ENCODE measurements around the gene DAND5.

DNA sequence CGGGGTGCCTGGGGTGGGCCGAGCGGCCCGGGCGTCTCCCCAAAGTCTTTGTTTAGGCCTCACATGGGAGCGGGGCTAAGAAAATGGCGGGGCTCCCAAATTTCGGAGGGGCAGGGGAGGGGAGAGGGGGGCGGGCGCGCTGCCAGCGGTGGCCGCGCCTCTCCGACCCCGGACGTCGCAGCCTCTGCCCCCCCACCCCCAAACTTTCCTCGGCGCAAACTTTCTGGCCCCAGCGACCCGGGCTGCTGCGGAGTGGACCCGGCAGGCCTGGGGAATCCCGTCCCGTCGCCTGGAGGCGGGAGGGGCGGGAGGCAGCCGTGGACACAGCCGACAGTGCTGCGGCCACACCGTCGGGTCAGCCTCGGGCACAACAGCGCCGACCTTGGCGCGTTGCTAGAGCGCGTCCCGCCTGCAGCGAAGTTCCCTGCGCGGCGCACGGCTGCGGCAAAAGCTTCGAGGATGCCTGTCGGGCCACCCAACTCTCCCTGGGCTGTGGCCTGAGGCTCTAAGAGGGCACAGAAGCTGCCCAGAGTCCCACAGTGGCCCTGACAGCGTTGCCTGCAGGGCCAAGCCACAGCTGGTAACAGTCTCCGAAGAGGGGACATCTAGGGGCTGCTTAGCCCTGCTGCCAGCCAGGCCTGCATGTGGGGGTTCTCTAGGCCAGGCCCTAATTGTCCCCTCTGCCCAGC, 27.2 kb downstream of the DAND5 start:
- TF ChIP-seq BCL6 (CRISPR knock-in tag; IDR thresholded peaks at IDR 0.05) (no peak), CEBPB (tag; IDR thresholded peaks at IDR 0.05) (no peak), POLR2AphosphoS5 (IDR thresholded peaks at IDR 0.05; ENCODE audit: control insufficient read depth, insufficient read depth, low read depth, low read length) (no peak), BMI1 (IDR thresholded peaks at IDR 0.05; ENCODE audit: low read length) (no peak), SRSF9 (IDR thresholded peaks at IDR 0.05; ENCODE audit: borderline replicate concordance, low read depth, low read length) (no peak), EP400 (IDR thresholded peaks at IDR 0.05) (no peak), CREB1 (IDR thresholded peaks at IDR 0.05) (no peak), CREB1 (CRISPR knock-in tag; IDR thresholded peaks at IDR 0.05) (no peak), MAZ (CRISPR knock-in tag; conservative IDR thresholded peaks at IDR 0.05 in 1 of 2, IDR thresholded peaks at IDR 0.05 in 1 of 2) (no peak; a peak in 1 of 4 replicates), MEF2D (tag; conservative IDR thresholded peaks at IDR 0.05; ENCODE audit: low read depth) (no peak)
- TF ChIP-seq, protein P1, sequence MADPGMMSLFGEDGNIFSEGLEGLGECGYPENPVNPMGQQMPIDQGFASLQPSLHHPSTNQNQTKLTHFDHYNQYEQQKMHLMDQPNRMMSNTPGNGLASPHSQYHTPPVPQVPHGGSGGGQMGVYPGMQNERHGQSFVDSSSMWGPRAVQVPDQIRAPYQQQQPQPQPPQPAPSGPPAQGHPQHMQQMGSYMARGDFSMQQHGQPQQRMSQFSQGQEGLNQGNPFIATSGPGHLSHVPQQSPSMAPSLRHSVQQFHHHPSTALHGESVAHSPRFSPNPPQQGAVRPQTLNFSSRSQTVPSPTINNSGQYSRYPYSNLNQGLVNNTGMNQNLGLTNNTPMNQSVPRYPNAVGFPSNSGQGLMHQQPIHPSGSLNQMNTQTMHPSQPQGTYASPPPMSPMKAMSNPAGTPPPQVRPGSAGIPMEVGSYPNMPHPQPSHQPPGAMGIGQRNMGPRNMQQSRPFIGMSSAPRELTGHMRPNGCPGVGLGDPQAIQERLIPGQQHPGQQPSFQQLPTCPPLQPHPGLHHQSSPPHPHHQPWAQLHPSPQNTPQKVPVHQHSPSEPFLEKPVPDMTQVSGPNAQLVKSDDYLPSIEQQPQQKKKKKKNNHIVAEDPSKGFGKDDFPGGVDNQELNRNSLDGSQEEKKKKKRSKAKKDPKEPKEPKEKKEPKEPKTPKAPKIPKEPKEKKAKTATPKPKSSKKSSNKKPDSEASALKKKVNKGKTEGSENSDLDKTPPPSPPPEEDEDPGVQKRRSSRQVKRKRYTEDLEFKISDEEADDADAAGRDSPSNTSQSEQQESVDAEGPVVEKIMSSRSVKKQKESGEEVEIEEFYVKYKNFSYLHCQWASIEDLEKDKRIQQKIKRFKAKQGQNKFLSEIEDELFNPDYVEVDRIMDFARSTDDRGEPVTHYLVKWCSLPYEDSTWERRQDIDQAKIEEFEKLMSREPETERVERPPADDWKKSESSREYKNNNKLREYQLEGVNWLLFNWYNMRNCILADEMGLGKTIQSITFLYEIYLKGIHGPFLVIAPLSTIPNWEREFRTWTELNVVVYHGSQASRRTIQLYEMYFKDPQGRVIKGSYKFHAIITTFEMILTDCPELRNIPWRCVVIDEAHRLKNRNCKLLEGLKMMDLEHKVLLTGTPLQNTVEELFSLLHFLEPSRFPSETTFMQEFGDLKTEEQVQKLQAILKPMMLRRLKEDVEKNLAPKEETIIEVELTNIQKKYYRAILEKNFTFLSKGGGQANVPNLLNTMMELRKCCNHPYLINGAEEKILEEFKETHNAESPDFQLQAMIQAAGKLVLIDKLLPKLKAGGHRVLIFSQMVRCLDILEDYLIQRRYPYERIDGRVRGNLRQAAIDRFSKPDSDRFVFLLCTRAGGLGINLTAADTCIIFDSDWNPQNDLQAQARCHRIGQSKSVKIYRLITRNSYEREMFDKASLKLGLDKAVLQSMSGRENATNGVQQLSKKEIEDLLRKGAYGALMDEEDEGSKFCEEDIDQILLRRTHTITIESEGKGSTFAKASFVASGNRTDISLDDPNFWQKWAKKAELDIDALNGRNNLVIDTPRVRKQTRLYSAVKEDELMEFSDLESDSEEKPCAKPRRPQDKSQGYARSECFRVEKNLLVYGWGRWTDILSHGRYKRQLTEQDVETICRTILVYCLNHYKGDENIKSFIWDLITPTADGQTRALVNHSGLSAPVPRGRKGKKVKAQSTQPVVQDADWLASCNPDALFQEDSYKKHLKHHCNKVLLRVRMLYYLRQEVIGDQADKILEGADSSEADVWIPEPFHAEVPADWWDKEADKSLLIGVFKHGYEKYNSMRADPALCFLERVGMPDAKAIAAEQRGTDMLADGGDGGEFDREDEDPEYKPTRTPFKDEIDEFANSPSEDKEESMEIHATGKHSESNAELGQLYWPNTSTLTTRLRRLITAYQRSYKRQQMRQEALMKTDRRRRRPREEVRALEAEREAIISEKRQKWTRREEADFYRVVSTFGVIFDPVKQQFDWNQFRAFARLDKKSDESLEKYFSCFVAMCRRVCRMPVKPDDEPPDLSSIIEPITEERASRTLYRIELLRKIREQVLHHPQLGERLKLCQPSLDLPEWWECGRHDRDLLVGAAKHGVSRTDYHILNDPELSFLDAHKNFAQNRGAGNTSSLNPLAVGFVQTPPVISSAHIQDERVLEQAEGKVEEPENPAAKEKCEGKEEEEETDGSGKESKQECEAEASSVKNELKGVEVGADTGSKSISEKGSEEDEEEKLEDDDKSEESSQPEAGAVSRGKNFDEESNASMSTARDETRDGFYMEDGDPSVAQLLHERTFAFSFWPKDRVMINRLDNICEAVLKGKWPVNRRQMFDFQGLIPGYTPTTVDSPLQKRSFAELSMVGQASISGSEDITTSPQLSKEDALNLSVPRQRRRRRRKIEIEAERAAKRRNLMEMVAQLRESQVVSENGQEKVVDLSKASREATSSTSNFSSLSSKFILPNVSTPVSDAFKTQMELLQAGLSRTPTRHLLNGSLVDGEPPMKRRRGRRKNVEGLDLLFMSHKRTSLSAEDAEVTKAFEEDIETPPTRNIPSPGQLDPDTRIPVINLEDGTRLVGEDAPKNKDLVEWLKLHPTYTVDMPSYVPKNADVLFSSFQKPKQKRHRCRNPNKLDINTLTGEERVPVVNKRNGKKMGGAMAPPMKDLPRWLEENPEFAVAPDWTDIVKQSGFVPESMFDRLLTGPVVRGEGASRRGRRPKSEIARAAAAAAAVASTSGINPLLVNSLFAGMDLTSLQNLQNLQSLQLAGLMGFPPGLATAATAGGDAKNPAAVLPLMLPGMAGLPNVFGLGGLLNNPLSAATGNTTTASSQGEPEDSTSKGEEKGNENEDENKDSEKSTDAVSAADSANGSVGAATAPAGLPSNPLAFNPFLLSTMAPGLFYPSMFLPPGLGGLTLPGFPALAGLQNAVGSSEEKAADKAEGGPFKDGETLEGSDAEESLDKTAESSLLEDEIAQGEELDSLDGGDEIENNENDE (IDR thresholded peaks at IDR 0.05; ENCODE audit: low read depth, low read length) = no peak
- TF ChIP-seq, protein P2, sequence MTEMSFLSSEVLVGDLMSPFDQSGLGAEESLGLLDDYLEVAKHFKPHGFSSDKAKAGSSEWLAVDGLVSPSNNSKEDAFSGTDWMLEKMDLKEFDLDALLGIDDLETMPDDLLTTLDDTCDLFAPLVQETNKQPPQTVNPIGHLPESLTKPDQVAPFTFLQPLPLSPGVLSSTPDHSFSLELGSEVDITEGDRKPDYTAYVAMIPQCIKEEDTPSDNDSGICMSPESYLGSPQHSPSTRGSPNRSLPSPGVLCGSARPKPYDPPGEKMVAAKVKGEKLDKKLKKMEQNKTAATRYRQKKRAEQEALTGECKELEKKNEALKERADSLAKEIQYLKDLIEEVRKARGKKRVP (CRISPR knock-in tag; IDR thresholded peaks at IDR 0.05) = no peak

Data from K562 (cell line).